GM12801 (cell line): ENCODE data around the gene SMCHD1.

Experiments used
- CTCF ChIP-seq: IDR thresholded peaks from one replicate; pipeline ENCODE4 v1.5.1; 2011; ENCODE audit warnings: control low read depth; ENCODE audit not compliant: insufficient read length; ENCODE audit errors: extremely low read depth

The SMCHD1 gene

DNA sequence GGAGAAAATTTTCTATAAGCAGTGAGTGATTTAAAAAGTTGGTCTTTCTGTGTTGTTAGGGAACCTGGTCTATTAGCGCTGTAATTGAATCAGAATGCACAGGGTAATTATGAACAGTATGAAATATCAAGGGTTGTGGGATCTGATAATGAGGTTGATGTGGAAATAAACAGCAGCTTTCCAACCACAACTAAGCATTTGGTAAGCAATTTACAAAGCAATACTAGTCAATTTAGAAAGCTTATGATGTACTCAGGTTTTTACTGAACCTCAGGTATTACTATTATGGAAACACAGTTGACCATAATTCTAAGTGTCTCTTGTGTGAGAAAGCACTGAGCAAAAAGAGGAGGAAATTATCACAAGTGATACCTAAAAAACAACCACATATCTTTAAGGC lies 11.0 kb upstream of the SMCHD1 start:
- no peak for TF ChIP-seq CTCF

- TF ChIP-seq CTCF: no peak
Measured at GRCh38 chr18:2651981-2652380, 3.5 kb upstream of the SMCHD1 start.

GRCh38 chr18:2653467-2653866 lies 2.1 kb upstream of the SMCHD1 start:
- no peak for TF ChIP-seq CTCF

- no peak for TF ChIP-seq CTCF
Measured at GRCh38 chr18:2654169-2654927, 1.2 kb upstream of the SMCHD1 start.

DNA sequence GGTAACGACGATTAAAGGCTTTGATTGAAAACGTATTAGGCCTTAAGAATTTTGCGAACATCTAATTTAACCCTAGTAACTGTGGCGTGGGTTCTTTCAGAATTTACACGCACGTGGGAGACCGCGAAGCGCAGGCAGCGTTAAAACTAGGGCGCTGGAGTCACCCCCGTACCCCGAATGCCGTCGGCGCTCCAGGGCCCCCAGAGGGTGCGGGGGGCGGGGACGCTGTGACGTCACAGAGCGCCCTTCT lies 673 bp upstream of the SMCHD1 start:
- no peak for TF ChIP-seq CTCF

DNA sequence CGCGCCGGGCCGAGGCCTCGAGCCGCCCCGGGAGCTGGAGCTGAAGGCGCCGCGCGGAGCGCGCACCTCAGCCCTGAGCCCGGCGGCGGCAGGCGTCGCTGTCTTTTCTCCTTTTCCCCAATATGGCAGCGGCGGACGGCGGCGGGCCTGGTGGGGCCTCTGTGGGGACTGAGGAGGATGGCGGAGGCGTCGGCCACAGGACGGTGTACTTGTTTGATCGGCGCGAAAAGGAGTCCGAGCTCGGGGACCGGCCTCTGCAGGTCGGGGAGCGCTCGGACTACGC lies 369 bp downstream of the SMCHD1 start:
- TF ChIP-seq CTCF: no peak

DNA sequence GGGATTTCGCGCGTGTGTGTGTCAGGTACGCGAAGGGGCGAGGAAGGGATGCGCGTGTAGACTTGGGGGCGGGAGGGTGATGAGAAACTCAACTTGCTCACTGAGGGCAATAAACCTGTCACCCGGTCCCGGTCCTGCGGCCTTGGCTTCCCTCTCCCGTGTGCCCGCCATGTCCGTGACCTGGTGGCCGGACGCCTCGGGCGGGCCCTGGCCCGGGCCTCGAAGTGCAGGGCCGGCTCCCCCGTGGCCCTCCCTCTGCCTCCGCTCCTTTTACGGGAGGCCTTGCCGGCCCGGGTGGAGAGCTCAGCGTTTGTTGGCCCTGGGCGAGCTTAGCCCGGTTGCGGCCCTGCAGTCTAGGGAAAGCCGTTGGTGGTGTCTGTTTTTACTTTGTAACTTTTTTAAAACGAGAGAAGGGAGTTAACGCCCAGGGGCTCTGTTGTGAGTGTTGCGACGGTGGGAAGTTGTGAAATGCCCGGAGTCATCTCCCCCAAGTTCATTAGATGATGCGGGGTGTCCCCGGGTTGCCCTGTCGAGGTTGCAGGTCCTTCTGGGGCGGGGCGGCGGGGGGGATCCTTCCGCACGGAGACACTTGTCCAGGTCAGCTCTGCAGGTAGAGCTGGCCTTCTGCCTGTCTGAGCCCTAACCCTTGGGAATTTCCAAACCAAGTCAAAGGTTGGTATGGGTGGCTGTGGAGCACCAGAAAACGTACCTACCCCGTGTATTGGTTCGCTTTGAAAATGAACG lies 883 bp downstream of the SMCHD1 start:
- no peak for TF ChIP-seq CTCF
